HUES48 (cell line): Measurements from ENCODE around the gene EMD.
"Not testable (repeated sequence)": the region's sequence is repeated elsewhere in the genome, so short reads cannot be mapped to it uniquely, and the experiment has no call there.

Source experiments
- H3K27ac ChIP-seq: one replicate; pipeline ENCODE4 v1.7.0; 2013; ENCODE audit warnings: low read depth, low read length, inconsistent platforms
- H3K27me3 ChIP-seq: 2 replicates; pipeline ENCODE4 v1.6.1; 2013; ENCODE audit warnings: mild to moderate bottlenecking, low read length; ENCODE audit not compliant: control insufficient read depth, insufficient read depth
- H3K36me3 ChIP-seq: 2 replicates; pipeline ENCODE4 v1.6.1; 2013; ENCODE audit warnings: low read length; ENCODE audit not compliant: control insufficient read depth, insufficient read depth
- H3K4me1 ChIP-seq: 2 replicates; pipeline ENCODE4 v1.6.1; 2013; ENCODE audit warnings: mild to moderate bottlenecking, low read length; ENCODE audit not compliant: control insufficient read depth, insufficient read depth
- H3K4me3 ChIP-seq: 2 replicates; pipeline ENCODE4 v1.5.1; 2013; ENCODE audit warnings: mild to moderate bottlenecking, low read depth, low read length
- H3K9ac ChIP-seq: 2 replicates; pipeline ENCODE4 v1.6.1; 2013; ENCODE audit warnings: mild to moderate bottlenecking, low read depth, low read length, moderate library complexity
- H3K9me3 ChIP-seq: 2 replicates; pipeline ENCODE4 v1.6.1; 2013; ENCODE audit warnings: low read length; ENCODE audit not compliant: control insufficient read depth, insufficient read depth

The EMD gene

GRCh38 chrX:154378799-154379568, at the start of gene EMD:
TSS of gene EMD (plus strand) at chrX:154379295. CDS start at chrX:154379485, 190 bp downstream.
- Histone ChIP-seq H3K4me3 (peak within 1 kb of the TSS; percentile 80), H3K9ac (peak within 1 kb of the TSS; percentile 92), H3K9me3 (peaks cover 18% of the 10 kb centered on the region; the same call in 1 of the 2 replicates), H3K27me3 (peaks cover 1% of the 10 kb centered on the region; the same call in 1 of the 2 replicates), H3K4me1 (peaks cover 13% of the 10 kb centered on the region), H3K36me3 (peaks cover 10% of the 10 kb centered on the region; the same call in 1 of the 2 replicates), H3K27ac (peak within 1 kb of the TSS; percentile 96)

- Histone ChIP-seq H3K9ac (no peak overlapping the region), H3K27me3 (no peaks in the 10 kb centered on the region), H3K4me1 (no peaks in the 10 kb centered on the region), H3K4me3 (no peak overlapping the region), H3K9me3 (peaks cover 36% of the 10 kb centered on the region), H3K36me3 (no peaks in the 10 kb centered on the region), H3K27ac (no peak overlapping the region)
These were observed 46.5 kb upstream of the EMD start for GRCh38 chrX:154332561-154332960.

GRCh38 chrX:154333116-154333515, 46.0 kb upstream of the EMD start:
- no peak overlapping the region for H3K4me3 ChIP-seq
- H3K27me3 ChIP-seq, result no peaks in the 10 kb centered on the region
- H3K4me1 ChIP-seq, result no peaks in the 10 kb centered on the region
- H3K9ac ChIP-seq, result no peak overlapping the region
- no peak overlapping the region for H3K27ac ChIP-seq
- peaks cover 30% of the 10 kb centered on the region for H3K9me3 ChIP-seq
- H3K36me3 ChIP-seq, result no peaks in the 10 kb centered on the region

GRCh38 chrX:154333837-154334271, 45.2 kb upstream of the EMD start:
- Histone ChIP-seq H3K9ac (no peak overlapping the region), H3K36me3 (no peaks in the 10 kb centered on the region), H3K4me1 (no peaks in the 10 kb centered on the region), H3K4me3 (no peak overlapping the region), H3K27ac (no peak overlapping the region), H3K9me3 (peaks cover 30% of the 10 kb centered on the region), H3K27me3 (no peaks in the 10 kb centered on the region)

- no peaks in the 10 kb centered on the region for H3K4me1 ChIP-seq
- H3K36me3 ChIP-seq, result no peaks in the 10 kb centered on the region
- H3K9ac ChIP-seq, result no peak overlapping the region
- H3K27ac ChIP-seq, result no peak overlapping the region
- no peak overlapping the region for H3K4me3 ChIP-seq
- H3K9me3 ChIP-seq, result peaks cover 30% of the 10 kb centered on the region
- H3K27me3 ChIP-seq, result no peaks in the 10 kb centered on the region
These were observed 44.6 kb upstream of the EMD start for GRCh38 chrX:154334496-154334895.

GRCh38 chrX:154341399-154342298, 37.4 kb upstream of the EMD start:
- H3K36me3 ChIP-seq, H3K4me3 ChIP-seq, H3K27ac ChIP-seq, H3K27me3 ChIP-seq, H3K9me3 ChIP-seq, H3K4me1 ChIP-seq, H3K9ac ChIP-seq: not testable (repeated sequence)

- not testable (repeated sequence) for H3K27ac ChIP-seq, H3K36me3 ChIP-seq
These were observed 36.0 kb upstream of the EMD start for GRCh38 chrX:154343063-154343462.

GRCh38 chrX:154343620-154344019, 35.5 kb upstream of the EMD start:
- not testable (repeated sequence) for H3K9ac ChIP-seq, H3K36me3 ChIP-seq, H3K4me3 ChIP-seq, H3K27ac ChIP-seq, H3K9me3 ChIP-seq, H3K27me3 ChIP-seq, H3K4me1 ChIP-seq

More at GRCh38 chrX:154343063-154343462, 36.0 kb upstream of the EMD start:
- H3K9me3 ChIP-seq, H3K4me1 ChIP-seq, H3K9ac ChIP-seq, H3K4me3 ChIP-seq, H3K27me3 ChIP-seq: not testable (repeated sequence)

- Histone ChIP-seq H3K9ac (no peak overlapping the region), H3K4me1 (no peaks in the 10 kb centered on the region), H3K27me3 (no peaks in the 10 kb centered on the region), H3K9me3 (peaks cover 26% of the 10 kb centered on the region; the same call in 1 of the 2 replicates), H3K27ac (no peak overlapping the region), H3K4me3 (no peak overlapping the region), H3K36me3 (peaks cover 50% of the 10 kb centered on the region)
These were observed 31.0 kb upstream of the EMD start for GRCh38 chrX:154348114-154348531.

GRCh38 chrX:154348646-154349358, 30.3 kb upstream of the EMD start:
- peaks cover 30% of the 10 kb centered on the region; the same call in 1 of the 2 replicates for H3K9me3 ChIP-seq
- no peaks in the 10 kb centered on the region for H3K4me1 ChIP-seq
- peaks cover 57% of the 10 kb centered on the region for H3K36me3 ChIP-seq
- no peak overlapping the region for H3K9ac ChIP-seq
- no peak overlapping the region for H3K4me3 ChIP-seq
- H3K27ac ChIP-seq, result peak overlapping the region; percentile 35
- H3K27me3 ChIP-seq, result no peaks in the 10 kb centered on the region
